RWPE2 (cell line): Measurements from ENCODE around the gene SMG5.

ENCODE experiments used
- ATAC-seq: fragments of 200-7000 bp; cut with Tn5 transposase; 3 replicates; pipeline ENCODE4 v1.9.1; 2021; ENCODE audit warnings: low read depth
- DNase-seq: peaks from one replicate; pipeline ENCODE4 v3.0.0-alpha.2; 2020; ENCODE audit warnings: low spot score
- H3K27ac ChIP-seq: fragments of 450-650 bp; 2 replicates; pipeline ENCODE4 v1.5.1; 2017; ENCODE audit warnings: mild to moderate bottlenecking; ENCODE audit not compliant: poor library complexity, severe bottlenecking
- H3K27me3 ChIP-seq: fragments of 250-450 bp; sonication (Bioruptor Pico); 2 replicates; pipeline ENCODE4 v1.5.1; 2021; ENCODE audit warnings: mild to moderate bottlenecking, moderate library complexity; ENCODE audit not compliant: insufficient read depth, poor library complexity, severe bottlenecking
- H3K36me3 ChIP-seq: fragments of 250-450 bp; sonication (Bioruptor Pico); 2 replicates; pipeline ENCODE4 v1.5.1; 2020; ENCODE audit warnings: low read depth, mild to moderate bottlenecking, moderate library complexity
- H3K4me1 ChIP-seq: fragments of 250-450 bp; sonication (Bioruptor Pico); 2 replicates; pipeline ENCODE4 v1.5.1; 2021; ENCODE audit warnings: mild to moderate bottlenecking, moderate library complexity; ENCODE audit not compliant: insufficient read depth, poor library complexity, severe bottlenecking
- H3K4me3 ChIP-seq: fragments of 250-450 bp; sonication (Bioruptor Pico); 2 replicates; pipeline ENCODE4 v1.5.1; 2021; ENCODE audit warnings: mild to moderate bottlenecking, moderate library complexity; ENCODE audit not compliant: severe bottlenecking
- H3K9me3 ChIP-seq: fragments of 250-450 bp; sonication (Bioruptor Pico); 2 replicates; pipeline ENCODE4 v1.5.1; 2021; ENCODE audit warnings: mild to moderate bottlenecking, moderate library complexity; ENCODE audit not compliant: severe bottlenecking
- TF ChIP-seq, protein P1 (sequence below): fragments of 450-650 bp; IDR thresholded peaks from one replicate; pipeline ENCODE4 v1.5.1; 2017; ENCODE audit warnings: mild to moderate bottlenecking, moderate library complexity; ENCODE audit not compliant: poor library complexity, severe bottlenecking

SMG5 gene

DNA sequence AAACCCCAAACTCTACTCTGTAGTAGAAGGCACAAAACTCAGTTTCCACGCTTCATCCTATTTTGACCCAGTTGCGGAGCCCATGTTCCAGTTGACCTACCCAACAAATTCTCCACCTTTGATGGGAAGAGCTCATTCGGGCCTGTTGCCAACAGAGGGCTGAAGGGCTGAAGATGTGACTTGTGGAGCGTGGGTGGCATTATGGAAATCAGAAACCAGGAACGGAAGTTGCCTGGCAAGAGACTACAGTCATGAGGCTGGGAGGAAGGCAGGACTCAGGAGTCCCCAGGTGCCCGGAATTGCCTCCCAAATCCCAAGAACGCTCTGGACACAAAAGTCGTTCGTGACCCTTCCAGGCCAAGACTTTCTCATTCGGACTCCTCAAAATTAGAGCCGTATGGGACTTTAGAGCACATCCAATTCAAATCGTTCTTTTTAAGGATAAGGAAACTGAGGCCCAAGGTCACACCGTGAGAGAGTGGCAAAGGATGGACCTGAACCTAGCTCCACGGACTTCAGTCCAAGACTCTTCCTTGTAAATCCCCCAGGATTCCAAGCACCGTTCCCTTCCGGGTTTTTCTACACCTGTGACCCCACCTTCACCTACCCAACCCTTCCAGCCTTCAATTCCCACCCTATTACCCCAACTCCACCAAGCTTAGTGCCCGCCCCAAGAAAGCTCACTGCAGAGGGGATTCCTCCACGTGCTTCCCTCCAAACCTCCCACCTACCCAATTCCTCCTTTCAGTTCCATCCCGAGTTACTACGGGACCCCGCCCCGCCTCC lies 739 bp downstream of the SMG5 start:
- Histone ChIP-seq H3K4me1 (peaks cover 14% of the 10 kb centered on the region), H3K36me3 (peaks cover 48% of the 10 kb centered on the region), H3K27me3 (no peaks in the 10 kb centered on the region), H3K9me3 (no peaks in the 10 kb centered on the region), H3K4me3 (peak overlapping the region; percentile 85), H3K27ac (peak overlapping the region; percentile 65)
- DNase-seq (no peak), ATAC-seq (peak; percentile 30)
- TF ChIP-seq, protein P1, sequence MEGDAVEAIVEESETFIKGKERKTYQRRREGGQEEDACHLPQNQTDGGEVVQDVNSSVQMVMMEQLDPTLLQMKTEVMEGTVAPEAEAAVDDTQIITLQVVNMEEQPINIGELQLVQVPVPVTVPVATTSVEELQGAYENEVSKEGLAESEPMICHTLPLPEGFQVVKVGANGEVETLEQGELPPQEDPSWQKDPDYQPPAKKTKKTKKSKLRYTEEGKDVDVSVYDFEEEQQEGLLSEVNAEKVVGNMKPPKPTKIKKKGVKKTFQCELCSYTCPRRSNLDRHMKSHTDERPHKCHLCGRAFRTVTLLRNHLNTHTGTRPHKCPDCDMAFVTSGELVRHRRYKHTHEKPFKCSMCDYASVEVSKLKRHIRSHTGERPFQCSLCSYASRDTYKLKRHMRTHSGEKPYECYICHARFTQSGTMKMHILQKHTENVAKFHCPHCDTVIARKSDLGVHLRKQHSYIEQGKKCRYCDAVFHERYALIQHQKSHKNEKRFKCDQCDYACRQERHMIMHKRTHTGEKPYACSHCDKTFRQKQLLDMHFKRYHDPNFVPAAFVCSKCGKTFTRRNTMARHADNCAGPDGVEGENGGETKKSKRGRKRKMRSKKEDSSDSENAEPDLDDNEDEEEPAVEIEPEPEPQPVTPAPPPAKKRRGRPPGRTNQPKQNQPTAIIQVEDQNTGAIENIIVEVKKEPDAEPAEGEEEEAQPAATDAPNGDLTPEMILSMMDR: no peak

DNA sequence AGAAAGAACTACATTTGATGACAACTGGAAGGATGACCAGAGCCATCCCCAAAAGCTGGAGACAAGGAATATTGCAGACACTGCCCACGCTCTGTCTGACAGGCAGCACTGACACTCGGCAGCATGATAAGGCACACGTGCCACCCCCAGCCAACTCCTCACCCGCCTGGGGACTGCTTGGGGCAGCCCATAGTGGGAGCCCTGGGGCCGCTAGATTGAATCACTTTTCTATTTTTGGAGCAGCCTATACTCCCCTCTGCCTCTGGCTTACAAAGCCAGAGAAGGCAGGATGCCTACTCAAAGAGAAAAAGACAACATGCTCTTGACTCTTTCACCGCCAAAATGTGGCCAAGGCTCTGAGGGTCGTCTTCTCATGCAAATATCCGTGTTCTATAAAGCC lies 1.3 kb downstream of the SMG5 start:
- ATAC-seq (no peak), DNase-seq (no peak)
- TF ChIP-seq, protein P1: no peak
- H3K27me3 ChIP-seq: no peaks in the 10 kb centered on the region
- peaks cover 14% of the 10 kb centered on the region for H3K4me1 ChIP-seq
- peak overlapping the region; percentile 65 for H3K27ac ChIP-seq
- H3K4me3 ChIP-seq: peak overlapping the region; percentile 85
- H3K9me3 ChIP-seq: no peaks in the 10 kb centered on the region
- H3K36me3 ChIP-seq: peaks cover 49% of the 10 kb centered on the region

DNA sequence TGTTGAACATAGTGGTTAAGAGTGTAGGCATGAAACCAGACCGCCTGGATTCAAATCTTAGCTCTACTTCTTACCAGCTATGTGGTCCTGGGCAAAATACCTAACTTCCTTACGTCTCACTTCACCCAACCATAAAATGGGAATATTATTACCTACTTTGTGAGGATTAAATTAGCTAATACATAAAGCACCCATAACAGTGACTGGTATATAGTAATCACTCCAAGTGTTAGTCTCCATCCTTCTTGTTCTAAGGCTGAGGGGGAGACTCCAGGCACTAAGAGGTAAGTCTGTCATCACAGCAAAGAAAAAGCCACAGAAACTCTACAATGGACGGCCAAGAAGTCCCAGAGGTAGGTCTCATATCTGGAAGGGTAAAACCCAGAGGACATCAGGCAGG lies 2.8 kb downstream of the SMG5 start:
- Histone ChIP-seq H3K36me3 (peaks cover 57% of the 10 kb centered on the region), H3K4me1 (peaks cover 14% of the 10 kb centered on the region), H3K27me3 (no peaks in the 10 kb centered on the region), H3K4me3 (no peak overlapping the region), H3K9me3 (no peaks in the 10 kb centered on the region), H3K27ac (no peak overlapping the region)
- ATAC-seq: no peak
- no peak for DNase-seq
- TF ChIP-seq, protein P1: no peak

DNA sequence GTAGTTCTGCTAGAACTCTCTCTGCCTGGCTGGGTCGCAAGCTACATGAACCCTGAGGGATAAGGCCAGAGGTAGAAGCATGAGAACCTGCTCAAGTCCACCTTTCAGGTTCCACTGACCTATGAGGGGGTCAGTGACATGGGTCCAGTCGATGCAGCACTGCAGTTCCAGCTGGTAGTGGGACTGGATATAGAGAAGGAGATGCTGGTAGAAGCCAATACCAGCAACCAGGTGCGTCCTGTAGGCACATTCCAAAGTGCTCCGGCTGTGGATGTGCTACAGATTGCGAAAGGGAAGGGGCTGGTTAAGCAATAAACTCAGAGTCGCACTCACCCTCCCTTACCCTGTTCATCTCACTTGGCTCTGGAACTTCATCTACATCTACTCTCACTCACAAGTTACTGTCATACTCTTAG lies 5.7 kb downstream of the SMG5 start:
- peak; percentile 64 for ATAC-seq
- DNase-seq: no peak
- H3K27ac ChIP-seq: no peak overlapping the region

More for the DNA sequence above, 5.7 kb downstream of the SMG5 start:
- TF ChIP-seq, protein P1: no peak
- H3K36me3 ChIP-seq: peaks cover 84% of the 10 kb centered on the region
- H3K4me3 ChIP-seq: no peak overlapping the region
- no peaks in the 10 kb centered on the region for H3K9me3 ChIP-seq
- H3K27me3 ChIP-seq: no peaks in the 10 kb centered on the region
- peaks cover 9% of the 10 kb centered on the region for H3K4me1 ChIP-seq
